PC-3 (cell line): Measurements from ENCODE around the gene ZFP36.

Experiments used
- CTCF ChIP-seq: fragments of 300-600 bp; sonication (generic); conservative IDR thresholded peaks from 2 replicates; pipeline ENCODE4 v1.5.1; 2017; ENCODE audit warnings: antibody characterized with exemption, low read depth, mild to moderate bottlenecking, low read length
- EZH2 ChIP-seq: fragments of 300-600 bp; sonication (generic); IDR thresholded peaks from one replicate; pipeline ENCODE4 v1.6.1; 2017; ENCODE audit warnings: antibody characterized with exemption, mild to moderate bottlenecking, low read length; ENCODE audit not compliant: unreplicated experiment

- TF ChIP-seq CTCF: no peak
- TF ChIP-seq EZH2: no peak
Measured at GRCh38 chr19:39438270-39438934, 31.8 kb downstream of the ZFP36 start.
